ENCODE data around the gene LMTK2. TPM values are rescaled to one million over a fixed set of nuclear protein-coding genes. Genes with fewer than 3 reads are reported as not detected.
A peak's percentile ranks its signal among the peaks of the same experiment; 100 is the strongest.

LMTK2 gene
- polyA plus RNA-seq (2012; ENCODE audit: insufficient read depth, insufficient read length, low read depth): 8.8 TPM

- H3K4me1 ChIP-seq: peaks cover 4% of the 10 kb centered on the region; the same call in 1 of the 2 replicates
- H3K36me3 ChIP-seq: 0 out of 2 replicates have a peak, but pooled peaks cover 3% of the 10 kb centered on the region
- DNase-seq: peak; percentile 93
- H3K4me3 ChIP-seq (ENCODE audit: low read depth, low read length): peak within 1 kb of the TSS; percentile 86
- no peaks in the 10 kb centered on the region for H3K27me3 ChIP-seq
- TF ChIP-seq CTCF (IDR thresholded peaks at IDR 0.05; ENCODE audit: low read depth, low read length): peak; percentile 83
- no peaks in the 10 kb centered on the region; the same call in 1 of the 2 replicates for H3K9me3 ChIP-seq
These were observed at the start of gene LMTK2 for GRCh38 chr7:98106647-98107312. Gene LMTK2 (plus strand): TSS chr7:98106862. CDS start chr7:98107178, 316 bp downstream.

GRCh38 chr7:98057157-98057556 is 49.5 kb upstream of the LMTK2 start:
- no peak for TF ChIP-seq CTCF (IDR thresholded peaks at IDR 0.05; ENCODE audit: low read depth, low read length)
- no peaks in the 10 kb centered on the region for H3K9me3 ChIP-seq
- H3K4me3 ChIP-seq (ENCODE audit: low read depth, low read length): no peak overlapping the region
- no peaks in the 10 kb centered on the region for H3K27me3 ChIP-seq
- H3K36me3 ChIP-seq: no peaks in the 10 kb centered on the region
- DNase-seq: no peak
- H3K4me1 ChIP-seq: no peaks in the 10 kb centered on the region

GRCh38 chr7:98058186-98058585 is 48.5 kb upstream of the LMTK2 start:
- DNase-seq: no peak
- H3K9me3 ChIP-seq: no peaks in the 10 kb centered on the region
- no peaks in the 10 kb centered on the region for H3K4me1 ChIP-seq
- no peaks in the 10 kb centered on the region for H3K27me3 ChIP-seq
- H3K36me3 ChIP-seq: no peaks in the 10 kb centered on the region
- no peak for TF ChIP-seq CTCF (IDR thresholded peaks at IDR 0.05; ENCODE audit: low read depth, low read length)
- H3K4me3 ChIP-seq (ENCODE audit: low read depth, low read length): no peak overlapping the region

- no peak for DNase-seq
- no peak for TF ChIP-seq CTCF (IDR thresholded peaks at IDR 0.05; ENCODE audit: low read depth, low read length)
- Histone ChIP-seq H3K4me3 (ENCODE audit: low read depth, low read length) (no peak overlapping the region), H3K4me1 (no peaks in the 10 kb centered on the region), H3K9me3 (no peaks in the 10 kb centered on the region; the same call in 1 of the 2 replicates), H3K36me3 (no peaks in the 10 kb centered on the region), H3K27me3 (no peaks in the 10 kb centered on the region)
These were observed 42.4 kb upstream of the LMTK2 start for GRCh38 chr7:98064233-98064632.

- H3K4me1 ChIP-seq: no peaks in the 10 kb centered on the region
- H3K4me3 ChIP-seq (ENCODE audit: low read depth, low read length): no peak overlapping the region
- H3K9me3 ChIP-seq: no peaks in the 10 kb centered on the region; the same call in 1 of the 2 replicates
- no peaks in the 10 kb centered on the region for H3K27me3 ChIP-seq
- DNase-seq: no peak
- H3K36me3 ChIP-seq: no peaks in the 10 kb centered on the region
- no peak for TF ChIP-seq CTCF (IDR thresholded peaks at IDR 0.05; ENCODE audit: low read depth, low read length)
These were observed 40.5 kb upstream of the LMTK2 start for GRCh38 chr7:98066208-98066607.

- no peak overlapping the region for H3K4me3 ChIP-seq (ENCODE audit: low read depth, low read length)
- TF ChIP-seq CTCF (IDR thresholded peaks at IDR 0.05; ENCODE audit: low read depth, low read length): no peak
- no peaks in the 10 kb centered on the region; the same call in 1 of the 2 replicates for H3K9me3 ChIP-seq
- no peaks in the 10 kb centered on the region for H3K4me1 ChIP-seq
- no peak for DNase-seq
- no peaks in the 10 kb centered on the region for H3K36me3 ChIP-seq
- H3K27me3 ChIP-seq: no peaks in the 10 kb centered on the region
These were observed 39.6 kb upstream of the LMTK2 start for GRCh38 chr7:98066934-98067507.
